Stomach (tissue), 4 donors: ENCODE data around the gene CDK7.

Experiments
- EP300 ChIP-seq: sonication (generic); formaldehyde crosslinking; IDR thresholded peaks from one replicate; pipeline ENCODE4 v1.6.1; 2017; ENCODE audit warnings: antibody characterized with exemption
- POLR2A ChIP-seq, 4 donors: fragments of 450-650 bp; IDR thresholded peaks; one replicate each; pipeline ENCODE4 v1.6.1; 2016; ENCODE audit warnings: antibody characterized with exemption in 4 of 4, control low read depth in 2 of 4, mild to moderate bottlenecking in 1 of 4, moderate library complexity in 1 of 4
- POLR2AphosphoS5 ChIP-seq, 3 donors: sonication (generic); formaldehyde crosslinking; IDR thresholded peaks; one replicate each; pipeline ENCODE4 v1.6.1; 2016; ENCODE audit warnings: antibody characterized with exemption in 3 of 3
- TF ChIP-seq, protein P1 (sequence below), 7 experiments: fragments of 450-650 bp in 4 of 7; fragments of 200-600 bp in 3 of 7; sonication (generic) in 3 of 7; IDR thresholded peaks; one replicate each; pipeline ENCODE4 v1.5.1; 2016 to 2019; ENCODE audit warnings: antibody characterized with exemption in 7 of 7, control low read depth in 2 of 7, mild to moderate bottlenecking in 1 of 7

DNA sequence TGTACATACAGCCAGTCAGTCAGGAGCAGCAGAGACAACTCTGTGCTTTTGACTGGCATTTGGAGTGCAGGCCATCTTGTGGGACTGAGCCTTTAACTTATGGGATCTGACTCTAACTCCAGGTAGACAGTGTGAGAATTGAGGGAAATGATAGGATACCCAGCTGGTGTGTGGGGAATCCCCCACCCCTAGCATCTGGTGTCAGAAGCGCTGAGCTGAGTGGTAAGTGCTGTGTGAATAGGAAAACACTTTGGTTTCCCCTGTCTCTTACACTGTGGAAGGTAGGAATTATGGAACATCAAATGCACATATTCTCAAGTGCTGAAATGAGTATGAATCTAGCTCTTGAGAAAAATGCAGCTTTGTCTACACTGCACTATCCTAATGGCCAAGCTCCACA lies 54.0 kb downstream of the CDK7 start:
- TF ChIP-seq, protein P1, sequence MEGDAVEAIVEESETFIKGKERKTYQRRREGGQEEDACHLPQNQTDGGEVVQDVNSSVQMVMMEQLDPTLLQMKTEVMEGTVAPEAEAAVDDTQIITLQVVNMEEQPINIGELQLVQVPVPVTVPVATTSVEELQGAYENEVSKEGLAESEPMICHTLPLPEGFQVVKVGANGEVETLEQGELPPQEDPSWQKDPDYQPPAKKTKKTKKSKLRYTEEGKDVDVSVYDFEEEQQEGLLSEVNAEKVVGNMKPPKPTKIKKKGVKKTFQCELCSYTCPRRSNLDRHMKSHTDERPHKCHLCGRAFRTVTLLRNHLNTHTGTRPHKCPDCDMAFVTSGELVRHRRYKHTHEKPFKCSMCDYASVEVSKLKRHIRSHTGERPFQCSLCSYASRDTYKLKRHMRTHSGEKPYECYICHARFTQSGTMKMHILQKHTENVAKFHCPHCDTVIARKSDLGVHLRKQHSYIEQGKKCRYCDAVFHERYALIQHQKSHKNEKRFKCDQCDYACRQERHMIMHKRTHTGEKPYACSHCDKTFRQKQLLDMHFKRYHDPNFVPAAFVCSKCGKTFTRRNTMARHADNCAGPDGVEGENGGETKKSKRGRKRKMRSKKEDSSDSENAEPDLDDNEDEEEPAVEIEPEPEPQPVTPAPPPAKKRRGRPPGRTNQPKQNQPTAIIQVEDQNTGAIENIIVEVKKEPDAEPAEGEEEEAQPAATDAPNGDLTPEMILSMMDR (IDR thresholded peaks at IDR 0.05): no peak
- TF ChIP-seq POLR2A (IDR thresholded peaks at IDR 0.05): no peak
- TF ChIP-seq EP300: no peak
- TF ChIP-seq POLR2AphosphoS5 (IDR thresholded peaks at IDR 0.05): no peak
